ENCODE measurements around the gene KRIT1.

KRIT1 gene

GRCh38 chr7:92150450-92151017 lies 95.2 kb downstream of the KRIT1 start:
- no peak for DNase-seq (ENCODE audit: low read depth)

GRCh38 chr7:92149736-92150239 lies 95.9 kb downstream of the KRIT1 start:
- DNase-seq (ENCODE audit: low read depth) = no peak
